ENCODE measurements around the gene THSD7B.
"Not testable (repeated sequence)": the region's sequence is repeated elsewhere in the genome, so short reads cannot be mapped to it uniquely, and the experiment has no call there.

The THSD7B gene, protein sequence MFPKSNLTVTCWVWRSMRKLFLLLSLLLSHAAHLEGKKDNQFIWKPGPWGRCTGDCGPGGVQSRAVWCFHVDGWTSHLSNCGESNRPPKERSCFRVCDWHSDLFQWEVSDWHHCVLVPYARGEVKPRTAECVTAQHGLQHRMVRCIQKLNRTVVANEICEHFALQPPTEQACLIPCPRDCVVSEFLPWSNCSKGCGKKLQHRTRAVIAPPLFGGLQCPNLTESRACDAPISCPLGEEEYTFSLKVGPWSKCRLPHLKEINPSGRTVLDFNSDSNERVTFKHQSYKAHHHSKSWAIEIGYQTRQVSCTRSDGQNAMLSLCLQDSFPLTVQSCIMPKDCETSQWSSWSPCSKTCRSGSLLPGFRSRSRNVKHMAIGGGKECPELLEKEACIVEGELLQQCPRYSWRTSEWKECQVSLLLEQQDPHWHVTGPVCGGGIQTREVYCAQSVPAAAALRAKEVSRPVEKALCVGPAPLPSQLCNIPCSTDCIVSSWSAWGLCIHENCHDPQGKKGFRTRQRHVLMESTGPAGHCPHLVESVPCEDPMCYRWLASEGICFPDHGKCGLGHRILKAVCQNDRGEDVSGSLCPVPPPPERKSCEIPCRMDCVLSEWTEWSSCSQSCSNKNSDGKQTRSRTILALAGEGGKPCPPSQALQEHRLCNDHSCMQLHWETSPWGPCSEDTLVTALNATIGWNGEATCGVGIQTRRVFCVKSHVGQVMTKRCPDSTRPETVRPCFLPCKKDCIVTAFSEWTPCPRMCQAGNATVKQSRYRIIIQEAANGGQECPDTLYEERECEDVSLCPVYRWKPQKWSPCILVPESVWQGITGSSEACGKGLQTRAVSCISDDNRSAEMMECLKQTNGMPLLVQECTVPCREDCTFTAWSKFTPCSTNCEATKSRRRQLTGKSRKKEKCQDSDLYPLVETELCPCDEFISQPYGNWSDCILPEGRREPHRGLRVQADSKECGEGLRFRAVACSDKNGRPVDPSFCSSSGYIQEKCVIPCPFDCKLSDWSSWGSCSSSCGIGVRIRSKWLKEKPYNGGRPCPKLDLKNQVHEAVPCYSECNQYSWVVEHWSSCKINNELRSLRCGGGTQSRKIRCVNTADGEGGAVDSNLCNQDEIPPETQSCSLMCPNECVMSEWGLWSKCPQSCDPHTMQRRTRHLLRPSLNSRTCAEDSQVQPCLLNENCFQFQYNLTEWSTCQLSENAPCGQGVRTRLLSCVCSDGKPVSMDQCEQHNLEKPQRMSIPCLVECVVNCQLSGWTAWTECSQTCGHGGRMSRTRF (N-terminal part only)

DNA sequence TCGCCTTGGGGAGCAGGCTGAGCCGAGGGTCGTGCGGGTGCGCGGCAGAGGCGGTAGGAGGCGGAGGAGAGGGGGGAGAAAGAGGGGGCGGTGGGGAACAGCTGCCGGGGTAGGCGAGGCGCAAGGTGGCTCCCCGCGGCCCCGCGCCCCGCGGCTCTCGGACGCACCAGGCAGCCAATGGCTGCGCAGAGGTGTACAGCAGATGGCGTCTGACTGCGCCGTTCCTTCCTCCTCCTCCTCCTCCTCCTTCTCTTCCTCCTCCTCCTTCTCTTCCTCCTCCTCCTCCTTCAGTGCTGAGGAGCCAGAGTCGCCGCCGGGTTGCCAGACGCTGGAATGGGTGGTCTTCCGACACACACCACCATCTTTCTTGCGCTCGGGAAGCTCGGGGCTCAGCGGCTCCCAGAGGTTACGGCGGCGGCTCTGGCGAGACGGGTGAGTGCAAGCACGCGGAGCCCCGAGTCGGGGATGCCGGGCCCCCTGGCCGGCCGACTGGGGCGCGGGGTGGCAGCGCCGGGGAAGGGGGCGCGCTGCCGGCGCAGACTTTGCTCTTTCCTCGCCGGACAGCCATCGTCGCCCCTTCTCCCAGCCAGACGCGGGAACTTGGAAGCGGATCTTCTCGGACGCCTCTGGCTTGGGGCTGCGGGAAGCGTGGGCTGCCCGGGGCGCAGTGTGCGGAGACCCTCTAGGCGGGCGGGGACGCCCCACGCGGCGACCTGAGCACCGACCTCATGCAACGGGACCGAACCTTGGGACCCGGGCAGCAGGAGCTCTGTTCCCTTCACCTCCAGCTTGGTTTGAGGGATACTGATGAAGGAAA is at the start of gene THSD7B:
TSS of gene THSD7B (plus strand) at position 290 of the 817 bp plus-strand sequence. CDS start 116,634 bp downstream, outside the sequence.
- no peak for DNase-seq

DNA sequence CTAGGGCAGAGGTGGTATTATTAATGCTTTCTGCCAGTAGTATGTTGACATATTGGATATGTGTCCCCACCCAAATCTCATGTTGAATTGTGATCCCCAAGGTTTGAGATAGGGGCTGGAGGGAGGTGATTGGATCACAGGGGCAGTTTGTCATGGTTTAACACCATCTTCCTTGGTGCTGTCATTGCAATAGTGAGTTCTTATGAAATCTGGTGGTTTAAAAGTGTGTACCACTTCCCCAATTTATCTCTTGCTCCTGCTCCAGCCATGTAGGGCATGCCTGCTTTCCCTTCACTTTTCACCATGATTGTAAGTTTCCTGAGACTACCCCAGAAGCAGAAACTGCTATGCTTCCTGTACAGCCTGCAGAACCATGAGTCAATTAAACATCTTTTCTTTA is 47.1 kb upstream of the THSD7B start:
- no peak for DNase-seq

DNA sequence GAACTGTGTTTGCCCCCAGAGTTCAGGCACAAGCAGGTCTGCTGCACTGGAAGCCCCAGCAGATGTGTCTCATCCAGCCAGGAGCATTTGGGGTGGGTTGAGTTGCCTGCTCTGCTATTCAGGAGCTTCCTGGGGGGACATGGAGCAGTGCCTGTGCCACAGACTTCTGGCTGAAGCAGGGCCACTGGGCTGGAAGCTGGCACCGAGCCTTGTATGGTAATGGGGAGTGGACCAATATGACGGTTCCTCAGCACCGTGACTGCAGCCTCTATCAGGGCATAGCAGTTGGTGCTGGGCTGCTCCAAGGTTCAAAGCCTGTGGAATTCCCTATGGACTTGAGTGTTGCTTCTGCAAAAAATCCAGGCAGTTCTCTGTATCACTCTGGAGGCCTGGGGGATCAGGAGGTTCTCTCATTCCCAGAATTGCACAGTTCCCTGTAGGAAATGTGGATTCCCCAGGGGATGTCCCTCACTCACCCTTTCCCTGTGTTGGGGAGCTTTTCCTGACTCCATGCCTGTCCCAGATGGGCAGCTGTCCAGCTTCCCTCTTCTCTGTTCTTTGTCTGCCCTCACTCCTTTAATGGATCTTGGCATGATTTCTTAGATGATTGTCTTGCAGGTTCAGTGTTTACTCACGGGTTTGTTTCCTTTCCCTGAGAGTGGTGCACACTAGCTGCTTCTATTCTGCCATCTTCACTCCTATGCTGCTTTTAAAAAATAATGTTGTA is 37.2 kb upstream of the THSD7B start:
- DNase-seq: no peak

DNA sequence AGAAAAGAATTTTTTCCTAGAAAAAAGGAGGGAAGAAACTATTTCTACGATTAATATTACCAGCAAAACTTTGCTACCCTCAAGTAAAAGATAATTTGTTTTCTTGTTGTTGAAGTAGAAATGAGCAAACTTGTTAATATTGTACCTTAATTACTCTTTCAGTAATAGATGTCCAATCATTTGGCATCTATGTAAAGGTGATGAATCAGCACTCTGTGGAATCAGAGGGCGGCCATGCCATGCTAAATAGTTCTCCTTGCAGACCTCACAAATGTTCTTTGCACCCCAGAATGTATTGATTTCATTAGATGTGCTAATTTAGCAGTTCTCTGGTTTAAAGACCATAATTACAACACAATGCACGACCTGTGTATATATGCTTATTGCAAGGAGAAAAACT is 29.1 kb upstream of the THSD7B start:
- DNase-seq: no peak

DNA sequence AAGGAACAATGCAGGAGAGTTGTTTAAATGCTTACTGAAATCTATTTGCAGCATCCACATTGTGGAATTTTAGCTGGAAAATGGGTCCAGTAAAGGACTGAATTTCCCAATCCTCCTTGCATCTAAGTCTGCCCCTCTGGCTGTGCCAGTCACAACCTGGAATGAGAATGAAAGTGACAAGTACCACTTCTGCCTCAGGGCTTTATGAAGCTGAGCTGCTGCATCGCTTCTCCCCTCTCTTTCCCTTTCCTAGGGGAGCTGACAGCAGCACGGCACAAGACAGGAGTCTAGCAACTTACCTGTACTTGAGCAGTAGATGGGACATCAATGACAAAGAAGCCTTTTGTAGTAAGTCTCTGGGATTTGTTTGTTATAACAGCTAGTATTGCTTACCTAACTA is 27.3 kb upstream of the THSD7B start:
- no peak for DNase-seq

DNA sequence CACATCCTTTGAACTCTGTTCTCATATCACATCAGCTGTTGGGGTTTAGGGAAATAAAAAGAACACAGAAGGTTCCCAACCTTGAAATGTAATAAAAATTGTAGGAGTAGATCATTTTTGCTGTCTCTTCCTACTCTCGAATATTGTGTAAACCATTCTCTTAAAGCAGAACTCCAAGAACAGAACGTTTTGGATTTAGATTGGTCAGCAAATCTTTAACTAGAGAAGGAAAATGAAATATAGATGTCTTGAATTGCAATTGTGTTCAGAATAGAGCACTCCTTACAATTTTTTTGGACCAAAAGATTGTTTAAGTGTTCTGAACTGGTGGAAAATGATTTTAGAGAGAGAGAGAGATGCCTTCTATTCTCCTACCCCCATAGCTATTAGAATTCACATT is 23.9 kb upstream of the THSD7B start:
- DNase-seq: no peak

DNA sequence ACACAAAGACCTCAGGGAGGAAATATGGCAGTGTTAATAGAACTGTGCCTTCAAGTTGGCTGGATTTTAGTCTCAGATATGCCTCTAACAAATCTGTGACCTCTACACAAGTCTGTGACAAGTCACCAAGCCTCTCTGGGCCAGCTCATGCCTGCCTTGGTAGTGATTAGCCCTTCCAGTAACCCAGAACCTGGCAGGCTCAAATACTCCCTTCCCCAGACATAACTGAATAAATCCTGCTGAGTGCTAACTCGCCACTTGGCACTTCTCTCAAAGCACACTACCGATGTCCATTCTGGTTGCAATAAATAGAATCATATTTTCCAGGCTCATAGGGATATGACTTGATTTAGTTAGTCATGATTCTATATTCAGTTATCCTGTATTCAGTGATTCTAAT is 15.3 kb upstream of the THSD7B start:
- no peak for DNase-seq

DNA sequence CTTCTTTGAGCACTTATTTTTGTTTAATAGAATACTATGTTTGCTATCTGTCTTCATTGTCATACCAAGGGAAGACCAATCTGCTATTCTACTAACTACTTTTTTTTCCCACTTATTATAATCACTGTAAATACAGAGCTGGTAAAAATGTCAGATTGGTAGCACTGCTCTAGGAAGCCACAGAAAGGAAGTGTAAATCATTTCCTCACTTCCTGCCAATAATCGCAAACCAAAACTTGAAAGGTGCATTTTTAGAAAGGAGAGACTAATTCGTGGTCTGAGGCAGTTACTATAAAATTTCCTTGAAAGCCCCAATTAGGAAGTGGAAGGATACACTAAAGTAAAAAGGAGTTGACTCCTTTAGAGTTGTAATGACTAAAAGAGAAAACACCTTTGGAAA is 13.9 kb upstream of the THSD7B start:
- no peak for DNase-seq

DNA sequence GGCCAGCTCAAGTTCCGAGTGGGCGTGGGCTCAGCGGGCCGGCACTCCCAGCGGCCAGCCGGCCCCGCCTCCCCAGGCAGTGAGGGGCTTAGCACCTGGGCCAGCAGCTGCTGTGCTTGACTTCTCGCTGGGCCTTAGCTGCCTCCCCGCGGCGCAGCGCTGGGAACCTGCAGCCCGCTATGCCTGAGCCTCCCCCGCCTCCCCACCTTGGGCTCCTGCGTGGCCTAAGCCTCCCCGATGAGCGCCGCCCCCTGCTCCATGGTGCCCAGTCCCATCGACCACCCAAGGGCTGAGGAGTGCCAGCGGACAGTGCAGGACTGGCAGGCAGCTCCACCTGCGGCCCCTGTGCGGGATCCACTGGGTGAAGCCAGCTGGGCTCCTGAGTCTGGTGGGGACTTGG is 6.8 kb upstream of the THSD7B start:
- DNase-seq: not testable (repeated sequence)

DNA sequence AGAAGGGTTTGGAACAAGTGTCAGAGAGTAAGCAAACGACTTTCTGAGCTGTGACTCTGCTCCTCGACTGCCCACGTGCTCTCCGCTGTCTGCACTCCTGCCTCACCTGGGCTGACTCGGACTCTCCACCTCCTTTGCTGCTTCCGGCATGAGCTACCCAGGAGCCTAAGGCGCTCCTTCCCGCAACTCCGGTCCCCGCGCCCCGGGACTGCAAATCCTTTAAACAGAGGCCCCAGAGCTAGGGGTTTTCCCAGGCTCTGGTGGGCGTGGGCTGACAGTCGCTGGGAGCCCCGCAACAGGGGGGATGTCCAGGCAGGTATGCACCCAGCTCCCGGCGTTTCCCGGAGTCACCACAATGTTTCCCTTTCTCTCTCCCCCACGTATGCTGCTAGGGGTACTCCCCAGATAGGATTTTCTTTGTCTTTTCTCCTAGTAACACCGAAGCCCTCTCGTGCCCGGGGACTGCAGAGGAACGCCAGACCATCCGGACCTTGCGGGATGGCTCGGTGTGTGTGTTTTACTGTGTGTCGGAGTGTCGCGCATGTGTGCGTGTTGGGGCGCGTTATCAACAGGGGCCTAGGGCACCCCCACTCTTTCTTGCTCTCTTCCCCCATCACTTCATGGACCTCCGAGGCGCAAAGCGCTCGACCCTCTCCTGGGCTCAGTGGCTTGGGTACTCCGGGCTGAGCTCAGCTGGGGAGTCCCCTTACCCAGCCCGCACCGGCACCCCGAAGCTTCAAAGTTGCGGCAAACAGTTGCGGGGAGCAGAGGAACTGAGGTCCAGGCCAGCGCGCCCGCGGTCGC is 691 bp upstream of the THSD7B start:
- no peak for DNase-seq

DNA sequence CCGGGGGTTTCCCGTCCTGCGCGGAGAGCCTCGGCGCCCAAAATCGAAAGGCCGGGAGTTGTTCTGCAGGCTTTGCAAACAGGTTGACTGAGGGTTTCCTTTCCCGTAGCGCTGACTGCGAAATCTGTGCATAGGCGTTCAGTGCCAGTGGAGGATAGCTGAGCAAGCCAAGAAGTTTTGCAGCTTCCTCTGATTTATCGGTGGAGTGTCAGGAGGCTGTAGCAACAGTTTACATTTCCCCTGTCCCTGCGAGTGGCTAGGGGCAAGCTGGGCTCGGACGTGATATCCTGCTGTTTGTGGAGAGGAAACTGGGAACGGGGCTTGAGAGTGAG is 694 bp downstream of the THSD7B start:
- DNase-seq: no peak

DNA sequence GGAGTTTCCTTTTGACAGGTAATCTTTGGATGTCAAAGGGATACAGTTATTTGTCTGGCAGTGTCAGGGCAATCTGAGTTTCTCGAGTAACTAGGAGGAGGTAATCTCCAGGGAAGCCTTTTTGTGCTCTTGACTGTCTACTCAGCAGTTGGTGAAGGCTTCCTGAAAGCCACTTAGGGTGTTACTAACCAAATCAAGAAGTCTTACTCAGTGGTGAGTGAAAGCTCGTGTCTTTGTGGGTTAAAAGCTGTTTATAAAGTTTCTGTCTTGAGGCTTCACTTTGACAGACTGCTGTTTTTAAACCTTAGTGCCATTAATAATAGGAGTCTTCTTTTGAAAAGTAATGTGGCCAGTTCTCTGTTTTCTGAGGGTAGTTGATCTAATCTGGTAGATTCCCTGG is 1.7 kb downstream of the THSD7B start:
- no peak for DNase-seq

DNA sequence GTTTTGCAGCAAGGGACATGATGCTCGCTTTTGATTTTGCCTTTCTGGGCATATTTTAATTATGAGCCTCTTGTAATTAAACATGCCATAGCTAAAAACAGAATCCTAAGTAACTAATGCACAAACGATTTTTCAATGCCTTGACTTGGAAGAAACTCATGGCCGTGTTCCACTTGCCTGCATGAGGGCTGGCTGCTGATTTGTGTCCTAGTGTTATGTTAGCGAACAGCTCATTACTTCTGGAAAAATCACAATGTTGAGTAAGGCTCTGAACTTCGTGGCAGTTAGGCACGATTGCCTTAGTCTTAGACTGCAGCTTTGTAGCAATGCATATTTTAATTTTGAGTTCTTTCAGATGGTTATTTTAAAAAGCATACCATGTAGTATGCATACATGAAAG is 4.5 kb downstream of the THSD7B start:
- DNase-seq: no peak

DNA sequence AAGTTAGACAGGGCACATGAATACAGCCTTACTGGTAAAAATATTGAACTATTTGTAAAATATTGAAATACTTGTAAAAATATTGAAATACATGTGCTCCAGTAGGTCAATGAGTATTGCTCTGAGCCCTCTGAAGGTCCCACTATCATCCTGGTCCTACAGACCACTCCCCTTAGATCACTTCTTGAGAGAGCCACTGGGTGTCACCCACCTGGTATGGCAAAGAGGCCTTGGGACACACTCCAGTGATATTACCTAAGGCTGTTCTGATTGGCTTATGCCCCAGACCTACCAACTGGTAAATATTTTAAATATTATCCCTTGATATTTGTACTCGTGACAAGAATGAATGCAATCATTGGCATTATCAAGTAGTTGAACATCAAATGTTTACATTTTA is 5.0 kb downstream of the THSD7B start:
- DNase-seq: no peak

DNA sequence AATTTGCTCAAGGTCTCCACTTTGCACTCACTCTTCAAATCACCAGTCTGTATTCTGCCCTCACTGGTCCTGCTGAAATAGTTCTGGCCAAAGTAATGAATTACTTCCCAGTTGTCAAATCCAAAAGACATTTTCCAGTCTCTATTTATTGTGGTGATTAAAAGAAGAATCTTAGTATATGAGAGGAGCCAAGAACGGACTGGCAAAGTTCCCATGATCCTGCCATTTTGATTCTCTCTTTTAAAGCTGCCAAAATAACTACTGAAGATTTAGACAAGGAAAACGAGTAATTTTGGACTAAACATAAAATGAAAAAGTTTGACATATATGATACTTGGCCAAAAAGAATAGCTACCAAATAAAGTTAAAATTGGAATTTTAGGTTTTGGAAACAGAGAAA is 12.0 kb downstream of the THSD7B start:
- DNase-seq: no peak

DNA sequence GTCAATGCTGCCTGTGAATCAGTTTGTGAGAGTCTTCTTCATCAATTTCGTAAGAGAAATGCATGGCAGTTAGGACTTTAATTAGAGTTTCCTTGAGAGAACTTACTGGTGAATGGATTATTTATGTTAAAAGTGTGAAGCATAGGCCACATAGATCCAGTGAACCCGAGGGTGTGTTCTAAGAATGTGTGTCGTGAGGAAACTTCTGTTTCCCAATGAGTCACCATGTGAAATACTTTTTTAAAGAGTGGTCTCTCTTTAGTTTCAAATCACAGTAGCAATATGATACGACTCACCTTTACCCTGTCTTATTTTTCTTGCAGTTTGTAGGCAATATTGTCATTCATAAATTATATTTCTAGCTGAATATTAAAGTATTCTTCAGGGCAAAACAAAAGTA is 18.5 kb downstream of the THSD7B start:
- DNase-seq: no peak

DNA sequence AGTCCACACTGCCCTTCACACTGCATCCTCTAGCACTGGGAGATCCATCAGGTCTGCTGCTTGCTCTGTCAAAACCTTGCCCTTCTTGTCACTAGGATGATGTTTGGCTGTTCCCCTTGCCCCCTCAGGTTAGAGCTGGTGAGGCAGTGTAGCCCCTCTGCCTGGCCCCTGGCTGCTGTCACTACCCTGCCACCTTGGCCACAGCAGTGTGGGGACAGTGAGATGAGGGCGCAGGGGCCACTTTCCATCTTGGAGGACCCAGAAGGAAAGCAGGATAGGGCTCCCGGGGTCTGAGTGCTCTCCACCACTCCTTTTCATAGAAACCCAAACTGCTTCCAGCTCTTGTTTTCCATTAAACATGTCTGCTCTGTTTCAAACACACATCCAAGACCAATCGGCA is 19.9 kb downstream of the THSD7B start:
- DNase-seq: no peak

DNA sequence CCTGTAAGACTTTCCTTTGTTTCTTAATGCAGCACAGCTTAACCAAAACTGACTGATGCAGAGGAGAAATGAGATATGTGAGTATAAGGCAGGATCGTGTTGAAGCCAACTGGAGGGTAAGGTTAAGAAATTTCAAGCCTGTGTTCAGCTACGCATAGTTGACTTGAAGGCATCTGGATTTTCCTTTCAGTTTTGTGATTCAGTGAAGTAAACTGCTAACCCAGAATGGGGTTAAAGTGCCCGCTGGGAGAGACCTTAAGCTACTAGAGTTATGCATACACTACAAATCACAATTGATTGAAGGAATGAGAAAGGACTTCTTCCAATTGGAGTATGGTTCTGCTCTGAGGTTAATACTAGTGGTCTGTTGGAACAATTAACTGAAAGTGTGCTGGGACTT is 22.6 kb downstream of the THSD7B start:
- DNase-seq: no peak

DNA sequence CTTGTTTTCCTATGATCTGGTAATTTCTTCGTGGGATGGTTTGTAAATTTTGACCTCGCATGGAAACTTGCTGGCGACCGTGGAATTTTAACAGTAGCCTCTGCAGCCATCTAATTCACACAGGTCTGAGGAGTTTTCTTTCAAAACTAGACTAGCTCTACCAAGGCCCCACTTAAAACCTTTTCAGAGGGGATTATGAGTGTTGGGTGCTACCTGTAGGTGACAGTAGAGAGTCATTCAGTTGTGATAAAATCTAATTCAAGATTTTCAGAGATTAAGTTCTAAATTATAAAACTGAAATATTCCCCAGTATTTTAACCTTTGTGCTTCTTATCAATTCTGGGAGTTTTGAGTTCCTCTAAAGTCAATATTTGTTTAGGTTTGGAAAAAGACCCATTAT is 31.0 kb downstream of the THSD7B start:
- no peak for DNase-seq

DNA sequence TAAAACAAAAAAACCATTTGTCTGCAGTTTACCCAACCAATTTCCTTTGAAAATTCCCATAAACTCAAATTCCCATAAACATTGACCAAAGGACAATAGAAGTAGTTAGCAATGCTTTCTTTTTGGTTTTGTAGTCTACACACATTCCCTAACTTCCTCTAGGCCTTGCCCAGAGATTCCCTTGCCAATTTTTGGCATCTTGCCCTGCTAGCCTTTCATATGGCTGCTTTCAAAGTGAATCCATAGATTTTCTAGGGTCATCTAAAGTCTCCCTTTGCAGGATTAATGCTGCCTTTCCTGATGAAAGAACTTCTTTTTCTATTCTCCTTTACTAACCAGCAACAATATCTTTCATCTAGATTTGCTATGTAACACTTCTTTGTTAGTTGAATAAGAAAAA is 33.4 kb downstream of the THSD7B start:
- no peak for DNase-seq

DNA sequence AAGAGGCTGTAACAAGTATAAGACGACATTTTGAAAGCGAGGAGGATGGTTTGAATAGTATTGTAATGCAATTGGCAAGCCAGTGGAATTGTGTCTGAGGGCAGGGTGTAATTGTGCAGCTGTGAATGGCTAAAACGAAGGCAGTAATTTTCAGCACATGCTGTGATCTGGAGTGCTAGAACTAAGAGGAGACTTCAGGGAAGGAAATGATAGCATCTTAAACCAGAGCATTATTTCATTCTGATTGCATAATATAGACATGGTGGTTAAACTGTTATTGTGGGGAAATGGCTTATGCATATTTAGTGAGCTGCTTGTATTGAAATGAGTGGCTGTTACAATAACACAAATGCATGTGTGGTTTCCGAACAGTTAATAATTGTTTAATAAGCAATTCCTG is 36.3 kb downstream of the THSD7B start:
- no peak for DNase-seq

All from activated CD8-positive, alpha-beta memory T cell treated with anti-CD3 and anti-CD28 coated beads, Interleukin-2, amount 50 U/mL, for 4 hours (primary cell).